GM20431 (cell line): ENCODE results near the gene SLC29A3.
"Not testable (repeated sequence)": the region's sequence is repeated elsewhere in the genome, so short reads cannot be mapped to it uniquely, and the experiment has no call there.

Source experiments
- in situ Hi-C: fragments of 300-500 bp; cut with MseI, MboI; formaldehyde crosslinking; loops from one replicate; pipeline ENCODE4 v1.15.0; 2020; ENCODE audit warnings: low sequenced_read_pairs; ENCODE audit not compliant: unreplicated experiment

The SLC29A3 gene

DNA sequence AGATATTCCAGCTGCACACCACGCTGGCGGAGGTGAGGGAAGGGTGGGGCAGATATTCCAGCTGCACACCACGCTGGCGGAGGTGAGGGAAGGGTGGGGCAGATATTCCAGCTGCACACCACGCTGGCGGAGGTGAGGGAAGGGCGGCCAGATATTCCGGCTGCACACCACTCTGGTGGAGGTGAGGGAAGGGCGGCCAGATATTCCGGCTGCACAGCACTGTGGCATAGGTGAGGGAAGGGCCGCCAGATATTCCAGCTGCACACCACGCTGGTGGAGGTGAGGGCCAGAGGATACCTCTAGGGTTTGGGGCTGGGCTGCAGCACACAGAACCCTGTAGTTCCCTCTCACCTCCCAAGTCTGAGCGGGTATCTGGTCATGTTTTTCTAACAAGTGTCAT, 22.2 kb upstream of the SLC29A3 start:
- in situ Hi-C loops: not testable (repeated sequence)

DNA sequence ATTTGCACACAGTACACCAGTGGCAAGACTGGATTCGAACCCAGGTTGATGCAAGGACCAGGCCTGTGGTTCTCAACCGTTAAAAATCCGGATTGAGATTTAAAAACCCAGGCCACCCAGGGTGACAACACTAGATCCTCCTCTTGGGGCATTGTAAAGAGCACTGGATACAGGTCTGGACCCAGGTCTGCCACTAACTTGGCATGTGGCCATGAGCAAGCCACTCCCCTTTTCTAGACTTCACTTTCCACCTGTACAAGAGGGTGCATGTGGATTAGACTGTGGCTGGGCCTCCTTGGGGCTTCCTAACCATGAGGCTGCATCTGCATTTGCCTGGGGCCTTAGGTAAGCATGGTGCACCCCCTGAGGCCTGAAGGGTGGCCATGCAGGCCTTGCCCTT, 21.7 kb upstream of the SLC29A3 start:
- in situ Hi-C loops: no loop called here

DNA sequence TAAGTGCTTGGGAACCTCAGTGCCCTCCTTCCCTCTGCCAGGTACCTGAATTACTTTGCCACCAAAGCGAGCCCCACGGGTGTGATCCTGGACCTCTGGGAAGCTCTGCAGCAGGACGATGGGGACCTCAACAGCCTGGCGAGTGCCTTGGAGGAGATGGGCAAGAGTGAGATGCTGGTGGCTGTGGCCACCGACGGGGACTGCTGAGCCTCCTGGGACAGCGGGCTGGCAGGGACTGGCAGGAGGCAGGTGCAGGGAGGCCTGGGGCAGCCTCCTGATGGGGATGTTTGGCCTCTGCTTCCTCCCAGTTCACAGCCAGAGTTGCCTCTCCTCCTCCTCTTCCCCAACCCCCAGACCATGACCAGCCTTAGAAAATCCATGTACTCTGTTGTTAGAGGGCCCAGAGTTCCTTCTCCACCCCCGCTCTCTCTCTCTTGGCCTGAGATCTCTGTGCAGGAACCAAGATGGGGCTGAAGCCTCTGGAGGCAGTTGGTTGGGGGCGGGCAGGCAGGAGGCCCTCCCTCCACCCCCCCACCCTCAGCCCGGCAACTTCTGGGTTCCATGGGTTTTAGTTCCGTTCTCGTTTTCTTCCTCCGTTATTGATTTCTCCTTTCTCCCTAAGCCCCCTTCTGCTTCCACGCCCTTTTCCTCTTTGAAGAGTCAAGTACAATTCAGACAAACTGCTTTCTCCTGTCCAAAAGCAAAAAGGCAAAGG, 19.8 kb upstream of the SLC29A3 start:
- in situ Hi-C loops: no loop called here

DNA sequence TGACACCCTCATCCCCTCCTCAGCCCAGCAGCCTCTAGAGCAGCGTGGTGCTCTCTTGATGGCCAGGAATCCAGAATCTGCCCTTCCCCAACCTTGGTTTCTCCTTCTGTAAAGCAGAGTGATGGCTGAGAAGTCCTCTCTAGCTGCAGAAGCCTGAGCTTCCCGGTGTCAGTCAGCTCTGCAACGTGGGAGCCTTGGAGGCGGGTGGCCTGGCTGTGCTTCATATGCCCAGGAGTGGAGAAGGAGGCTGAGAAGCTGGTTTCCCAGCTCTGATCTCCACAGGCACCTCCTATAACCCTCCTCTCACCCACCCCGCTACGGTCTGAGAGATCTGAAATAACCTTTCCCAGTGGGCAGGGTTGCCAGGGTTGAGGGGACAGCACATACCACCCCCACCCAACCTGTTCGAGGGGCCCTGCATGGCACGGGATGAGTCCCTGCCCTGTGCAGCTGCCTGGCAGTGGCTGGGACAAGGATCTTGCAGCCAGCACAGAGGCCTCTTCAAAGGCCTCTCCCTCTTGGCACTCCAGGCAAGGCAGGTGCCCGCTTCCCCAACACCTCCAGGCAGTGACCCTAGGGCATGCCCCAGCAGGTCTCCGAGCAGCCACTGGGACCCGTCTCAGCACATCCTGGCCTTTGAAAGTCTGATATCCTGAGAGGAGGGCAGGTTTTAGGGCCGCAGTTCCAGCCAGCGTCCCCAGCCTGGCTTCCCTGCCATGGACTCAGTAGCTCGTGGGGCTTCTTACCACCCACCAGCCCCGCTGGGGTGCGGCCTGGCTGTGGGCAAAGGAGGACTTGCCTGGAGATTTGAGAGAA, 18.3 kb upstream of the SLC29A3 start:
- in situ Hi-C loops: loop anchor here (25.0 kb wide), 1 partner anchor 412 kb away; the partner anchor contains the start of gene C10orf105

DNA sequence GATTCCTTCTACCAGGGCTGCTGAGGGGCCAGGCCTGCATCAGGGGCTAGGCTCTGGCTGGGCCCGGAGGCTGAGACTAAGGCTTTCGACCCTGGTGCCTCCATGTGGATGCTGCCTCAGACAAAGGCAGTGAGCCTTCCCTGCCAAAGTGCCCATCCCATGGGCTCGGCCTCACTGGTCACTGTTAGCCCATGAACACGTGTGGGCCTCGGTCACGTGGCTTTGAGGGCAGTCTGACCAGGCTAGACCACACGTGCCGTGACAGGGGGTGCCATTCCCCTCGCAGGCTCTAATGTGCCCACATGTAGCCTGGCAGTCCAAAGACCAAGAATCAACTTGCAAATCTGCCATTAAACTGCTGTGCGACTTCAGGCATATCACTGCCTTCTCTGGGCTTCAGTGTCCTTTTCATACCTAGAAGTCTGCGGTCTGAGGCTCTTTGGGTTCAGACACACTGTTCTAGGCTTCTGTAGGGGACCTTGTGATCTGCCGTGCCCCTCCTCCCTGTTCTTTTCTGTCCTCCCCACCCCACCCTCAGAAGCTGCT, 17.6 kb upstream of the SLC29A3 start:
- in situ Hi-C loops: loop anchor here (25.0 kb wide), 1 partner anchor 411 kb away; the partner anchor contains the start of gene C10orf105

DNA sequence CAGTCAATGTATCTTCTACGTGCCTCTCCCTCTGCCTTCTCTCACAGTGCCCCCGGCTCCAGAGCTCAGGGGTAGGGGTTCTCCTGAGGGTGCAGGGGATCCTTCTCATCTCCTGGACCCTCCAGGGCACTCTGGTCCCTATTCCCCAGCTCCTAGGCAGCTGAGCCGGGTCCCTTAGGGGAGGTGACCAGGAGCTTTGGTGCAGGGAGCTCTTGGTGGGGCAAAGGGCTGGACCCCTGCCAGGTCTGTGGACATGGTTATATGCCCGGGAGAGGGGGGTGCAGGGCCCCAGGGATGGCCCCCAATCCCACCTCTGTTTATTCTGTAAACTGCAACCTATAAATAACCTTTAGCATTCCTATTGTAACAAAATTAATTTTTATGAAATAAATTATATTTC, 16.6 kb upstream of the SLC29A3 start:
- in situ Hi-C loops: loop anchor here (25.0 kb wide), 1 partner anchor 410 kb away; the partner anchor contains the start of gene C10orf105

DNA sequence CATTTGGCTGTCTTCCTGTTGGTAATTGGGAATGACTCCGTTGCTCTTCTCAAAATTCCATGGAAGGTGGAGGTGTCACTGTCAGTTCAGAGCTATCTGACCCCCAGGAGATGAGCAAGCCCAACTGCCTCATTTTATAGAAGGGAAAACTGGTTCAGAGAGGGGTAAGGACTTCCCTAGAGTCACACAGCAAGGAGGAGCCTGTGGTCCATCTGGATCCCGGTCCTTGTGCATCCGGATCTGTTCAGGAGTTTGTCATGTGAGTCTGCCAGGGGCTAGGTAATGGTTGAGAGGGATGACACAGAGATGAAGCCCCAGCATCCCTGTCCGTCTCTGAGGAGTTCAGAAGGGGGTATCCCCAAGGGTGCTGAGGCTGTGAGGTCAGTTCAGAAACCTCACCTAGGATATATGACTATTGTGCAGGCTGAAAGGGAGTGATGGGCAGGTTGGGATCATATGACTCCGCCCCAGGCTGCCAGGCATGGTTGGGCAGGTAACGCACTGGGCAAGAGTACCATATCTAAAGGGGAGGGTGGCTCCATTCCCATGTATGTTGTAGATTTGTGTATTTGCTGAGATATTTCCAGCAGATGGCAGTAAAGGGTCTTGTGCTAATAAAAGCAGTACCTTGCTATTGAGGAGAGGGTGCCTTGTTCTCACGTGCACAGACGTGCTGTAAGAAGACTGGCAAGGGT, 16.0 kb upstream of the SLC29A3 start:
- in situ Hi-C loops: loop anchor here (25.0 kb wide), 1 partner anchor 409 kb away; the partner anchor contains the start of gene C10orf105

DNA sequence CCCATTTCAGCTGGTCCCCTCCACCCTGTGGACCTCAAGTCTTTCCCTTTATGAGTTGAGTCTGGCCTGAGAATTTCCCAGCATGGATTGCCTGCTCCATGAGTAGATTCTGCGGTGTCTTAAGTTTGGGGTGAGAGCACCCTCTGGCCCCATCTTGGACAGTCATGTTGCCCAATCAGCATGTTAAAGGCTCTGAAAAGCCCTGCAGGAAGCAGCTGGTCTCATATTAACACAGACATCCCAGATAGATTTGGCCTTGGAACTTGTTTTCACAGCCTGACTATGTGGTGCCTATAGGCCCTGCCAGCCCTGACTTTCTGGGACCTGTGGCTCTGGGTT, 15.5 kb upstream of the SLC29A3 start:
- in situ Hi-C loops: loop anchor here (25.0 kb wide), 1 partner anchor 409 kb away; the partner anchor contains the start of gene C10orf105

DNA sequence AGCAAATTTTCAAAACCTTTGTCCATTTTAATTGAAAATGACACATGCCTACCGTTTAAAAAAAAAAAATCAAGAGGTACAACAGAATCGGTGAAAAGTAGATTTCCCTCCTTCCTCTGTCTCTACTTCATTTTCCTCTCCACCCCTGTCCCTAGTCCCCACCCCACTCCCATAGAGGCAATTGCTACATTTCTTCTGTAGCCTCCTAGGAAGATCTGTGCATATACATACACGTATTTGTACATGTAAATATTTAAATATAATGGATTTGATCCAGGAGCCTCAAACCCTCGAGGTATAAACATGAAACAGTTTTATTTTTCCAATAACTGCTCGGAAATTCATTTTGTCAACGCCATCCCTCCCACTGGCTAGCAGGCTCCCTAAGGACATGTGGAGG, 14.1 kb upstream of the SLC29A3 start:
- in situ Hi-C loops: loop anchor here (25.0 kb wide), 1 partner anchor 407 kb away; the partner anchor contains the start of gene C10orf105

DNA sequence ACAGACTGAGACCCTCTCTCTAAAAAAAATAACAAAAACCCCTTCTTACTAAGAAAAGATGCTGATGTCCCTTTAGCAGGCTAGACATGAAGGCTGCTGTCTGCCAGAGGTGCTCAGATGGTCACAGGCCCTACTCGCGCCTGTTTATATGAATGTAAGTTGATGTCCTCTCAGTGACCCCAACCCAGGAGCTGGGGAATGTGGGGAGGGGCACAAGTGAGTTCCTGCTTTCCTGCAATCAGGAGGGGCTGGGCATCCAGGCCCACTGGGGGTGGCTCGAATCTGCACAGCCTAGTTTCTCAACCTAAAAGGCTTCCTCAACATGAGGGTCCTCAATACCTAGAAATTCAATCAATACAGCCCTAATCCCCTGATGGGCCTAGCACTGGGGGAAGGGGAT, 12.1 kb upstream of the SLC29A3 start:
- in situ Hi-C loops: loop anchor here (25.0 kb wide), 1 partner anchor 405 kb away; the partner anchor contains the start of gene C10orf105

DNA sequence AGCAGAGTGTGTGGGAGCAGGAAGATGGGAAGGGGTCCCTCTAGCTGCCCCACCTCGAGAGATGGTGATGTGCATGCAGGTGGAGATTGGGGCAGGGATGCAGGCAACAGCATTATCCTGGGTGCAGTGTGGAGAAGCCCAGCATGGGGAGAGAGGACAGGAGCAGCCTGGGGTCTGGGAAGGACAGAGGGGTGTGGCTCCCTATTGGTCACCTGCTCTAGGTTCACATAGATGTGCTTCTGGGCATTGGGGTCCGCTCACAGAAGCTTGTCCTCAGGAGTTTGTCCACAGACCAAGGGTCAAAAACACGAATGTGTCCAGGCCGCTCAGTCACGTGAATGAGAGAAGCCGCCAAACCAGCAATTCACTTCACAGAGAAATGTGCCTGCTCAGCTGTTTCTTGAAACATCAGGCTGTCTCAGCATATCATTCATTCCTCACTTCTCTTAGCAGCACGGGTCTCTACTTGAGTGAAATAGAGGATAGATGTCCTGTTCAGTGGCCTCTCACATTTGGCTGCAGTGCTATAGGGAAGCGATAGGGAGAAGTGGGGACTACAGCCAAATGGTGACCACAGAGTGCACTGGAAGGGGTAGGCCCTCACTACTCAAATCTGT, 11.5 kb upstream of the SLC29A3 start:
- in situ Hi-C loops: loop anchor here (25.0 kb wide), 1 partner anchor 405 kb away; the partner anchor contains the start of gene C10orf105

DNA sequence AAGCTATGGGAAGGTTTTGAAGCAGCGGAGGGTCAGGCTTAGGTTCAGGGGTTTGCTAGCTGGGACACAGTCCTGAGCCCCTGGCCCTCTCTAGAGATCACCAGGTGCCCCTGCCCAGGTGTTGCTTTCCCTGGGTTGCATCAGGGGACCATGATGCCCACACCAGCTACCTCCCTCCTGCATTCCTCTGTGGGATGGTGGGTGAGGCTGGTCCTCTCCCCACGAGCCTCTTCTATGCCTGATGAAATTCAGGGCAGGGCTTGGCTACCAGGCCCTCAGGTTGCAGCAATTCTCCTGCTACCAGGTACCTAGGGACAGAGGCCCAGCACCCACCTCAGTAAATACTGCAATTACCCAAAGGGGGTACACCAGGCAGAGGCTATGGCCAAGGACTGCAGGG, 10.8 kb upstream of the SLC29A3 start:
- in situ Hi-C loops: loop anchor here (25.0 kb wide), 1 partner anchor 404 kb away; the partner anchor contains the start of gene C10orf105

DNA sequence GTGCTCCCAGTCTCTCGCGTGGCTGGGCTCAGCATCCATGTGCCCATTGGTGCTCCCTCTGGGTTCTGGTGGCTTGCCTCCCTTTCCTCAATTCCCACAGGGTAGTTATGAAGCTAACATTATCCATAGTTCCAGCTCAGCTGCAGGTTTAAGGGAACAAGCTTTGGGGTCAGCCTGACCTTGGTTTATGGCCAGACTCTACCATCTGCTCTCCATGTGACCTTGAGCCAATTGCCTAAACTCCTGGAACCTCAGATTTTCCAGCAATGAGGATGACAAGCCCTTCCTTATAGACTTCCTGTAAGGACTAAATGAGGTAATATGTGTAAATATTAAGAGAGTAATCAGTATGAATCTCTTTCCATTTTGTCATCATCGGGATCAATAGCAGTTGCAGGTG, 10.1 kb upstream of the SLC29A3 start:
- in situ Hi-C loops: loop anchor here (25.0 kb wide), 1 partner anchor 403 kb away; the partner anchor contains the start of gene C10orf105

DNA sequence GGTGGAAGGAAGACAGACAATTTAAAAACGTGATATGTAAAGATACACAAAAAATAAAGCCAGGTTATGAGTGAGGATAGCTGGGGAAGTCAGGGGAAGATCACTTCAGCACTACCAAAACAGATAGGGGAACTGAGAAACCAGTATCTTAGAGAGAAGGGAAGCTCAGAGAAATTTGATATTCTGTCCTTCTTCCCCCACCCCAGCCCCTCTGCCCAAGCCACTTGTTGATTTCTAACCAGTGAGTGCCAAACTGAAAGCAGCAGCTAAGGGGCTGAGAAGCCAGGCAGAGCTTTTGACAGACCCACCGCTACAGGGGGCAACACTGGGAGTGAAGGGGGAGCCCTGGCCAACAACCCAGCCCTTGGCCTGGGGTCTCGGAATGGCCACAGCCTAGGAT, 9.1 kb upstream of the SLC29A3 start:
- in situ Hi-C loops: loop anchor here (10.0 to 25.0 kb wide), 2 partner anchors 265 to 402 kb away; partner anchors contain the start of gene C10orf105

DNA sequence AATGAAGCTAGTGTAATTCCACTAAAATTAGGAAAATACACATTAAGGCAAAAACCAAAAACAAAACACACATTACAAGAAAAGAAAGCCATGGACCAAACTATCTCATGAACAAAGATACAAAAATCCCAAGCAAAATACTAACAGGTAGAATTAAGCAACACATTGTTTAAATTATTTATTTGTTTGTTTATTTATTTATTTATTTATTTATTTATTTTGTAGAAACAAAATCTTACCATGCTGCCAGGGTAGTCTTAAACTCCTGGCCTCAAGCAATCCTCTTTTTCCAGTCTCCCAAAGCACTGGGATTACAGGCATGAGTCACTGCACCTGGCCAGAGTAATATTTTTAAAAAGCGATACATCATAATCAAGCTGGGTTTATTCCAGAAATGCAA, 6.8 kb upstream of the SLC29A3 start:
- in situ Hi-C loops: loop anchor here (10.0 to 25.0 kb wide), 2 partner anchors 263 to 400 kb away; partner anchors contain the start of gene C10orf105

DNA sequence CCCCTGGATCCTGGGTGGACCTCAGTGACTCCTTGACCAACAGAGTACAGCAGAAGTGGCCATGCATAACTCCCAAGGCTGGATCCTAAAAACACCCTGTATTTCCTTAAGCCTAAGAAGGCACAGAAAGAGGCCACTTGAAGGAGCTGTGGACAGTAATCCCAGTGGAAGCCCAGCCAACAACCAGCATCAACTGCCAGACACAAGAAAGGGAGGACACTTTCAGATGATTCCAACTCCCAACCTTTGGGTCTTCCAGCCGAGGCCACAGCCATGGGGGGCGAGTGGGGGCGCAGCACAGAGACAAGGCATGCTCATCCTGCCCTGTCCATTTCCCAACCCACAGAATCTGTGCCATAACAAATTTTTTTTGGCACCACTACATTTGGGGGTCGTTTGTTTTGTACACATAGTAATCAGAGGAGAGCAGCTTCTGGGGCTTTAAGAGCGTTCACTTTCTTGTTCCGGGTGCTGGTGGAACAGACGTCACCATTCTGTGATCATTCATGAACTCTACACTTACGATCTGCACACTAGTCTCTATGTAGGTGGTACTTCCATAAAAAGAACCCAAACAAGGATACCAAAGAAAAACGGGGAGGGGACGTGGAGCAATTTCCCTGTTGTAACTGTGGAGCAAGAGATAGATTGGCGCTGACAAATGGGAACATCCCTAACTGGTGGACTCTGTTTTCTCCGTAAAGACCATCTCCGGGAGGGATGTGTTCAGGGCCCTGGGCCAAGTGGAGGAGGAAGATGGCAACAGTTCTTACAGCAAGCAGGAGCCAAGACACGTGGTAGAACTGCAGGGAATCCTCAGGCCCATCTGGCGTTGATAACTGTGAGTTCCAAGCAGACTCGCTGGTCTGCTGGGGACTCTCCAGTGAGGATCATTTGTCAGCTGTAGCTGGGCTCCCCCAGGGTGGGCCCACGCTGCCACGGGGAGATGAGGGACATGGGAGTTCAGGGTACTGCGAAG, 6.0 kb upstream of the SLC29A3 start:
- in situ Hi-C loops: loop anchor here (10.0 to 25.0 kb wide), 2 partner anchors 262 to 399 kb away; partner anchors contain the start of gene C10orf105

DNA sequence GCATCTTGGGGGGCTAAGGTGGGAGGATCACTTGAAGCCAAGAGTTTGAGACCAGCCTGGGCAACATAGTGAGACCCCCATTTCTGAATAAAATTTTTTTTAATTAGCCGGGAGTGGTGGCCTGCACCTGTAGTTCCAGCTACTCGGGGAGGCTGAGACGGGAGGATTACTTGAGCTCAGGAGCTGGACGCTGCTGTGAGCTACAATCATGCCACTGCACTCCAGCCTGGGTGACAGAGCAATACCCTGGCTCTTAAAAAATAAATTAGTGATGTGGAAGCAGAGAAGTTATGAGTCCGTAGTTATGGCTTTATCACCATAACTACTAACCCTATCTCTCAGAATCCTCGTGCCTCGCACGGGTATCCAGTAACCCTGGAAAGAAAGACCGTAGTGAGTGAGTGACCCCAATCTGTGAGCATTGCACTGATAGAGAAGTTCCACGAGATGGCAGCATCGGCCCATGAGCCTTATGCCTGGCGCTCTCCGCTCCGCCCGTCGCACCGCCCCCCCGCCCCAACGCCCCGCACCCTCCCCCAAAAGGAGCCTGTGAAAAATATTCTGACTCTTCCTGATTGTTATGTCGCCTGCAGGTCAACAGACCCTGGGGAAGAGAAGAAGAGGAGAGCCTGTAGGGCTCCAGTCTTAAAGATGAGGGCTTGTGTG, 4.9 kb upstream of the SLC29A3 start:
- in situ Hi-C loops: loop anchor here (10.0 to 25.0 kb wide), 2 partner anchors 261 to 398 kb away; partner anchors contain the start of gene C10orf105
